Activated CD8-positive, alpha-beta memory T cell treated with anti-CD3 and anti-CD28 coated beads, Interleukin-2, amount 50 U/mL, for 24 hours (primary cell): ENCODE results near the gene CDIP1.

ENCODE experiments used
- DNase-seq: peaks from one replicate; pipeline ENCODE4 v3.0.0-alpha.2; 2020; ENCODE audit errors: extremely low read depth

The CDIP1 gene

GRCh38 chr16:4514606-4515005 is 24.0 kb downstream of the CDIP1 start:
- no peak for DNase-seq

- DNase-seq = no peak
Measured at GRCh38 chr16:4513881-4514280, 24.7 kb downstream of the CDIP1 start.

- DNase-seq = no peak
Measured at GRCh38 chr16:4513086-4513860, 25.3 kb downstream of the CDIP1 start.

GRCh38 chr16:4512473-4512872 is 26.1 kb downstream of the CDIP1 start:
- DNase-seq = no peak

- DNase-seq = no peak
Measured at GRCh38 chr16:4511441-4512082, 27.0 kb downstream of the CDIP1 start.

- DNase-seq = no peak
Measured at GRCh38 chr16:4510747-4511426, 27.7 kb downstream of the CDIP1 start.

GRCh38 chr16:4510131-4510530 is 28.4 kb downstream of the CDIP1 start:
- DNase-seq = no peak

- no peak for DNase-seq
Measured at GRCh38 chr16:4509420-4509819, 29.2 kb downstream of the CDIP1 start.

- DNase-seq = no peak
Measured at GRCh38 chr16:4508806-4509205, 29.8 kb downstream of the CDIP1 start.

GRCh38 chr16:4507588-4508345 is 30.8 kb downstream of the CDIP1 start:
- DNase-seq = no peak

GRCh38 chr16:4506450-4506849 is 32.1 kb downstream of the CDIP1 start:
- DNase-seq = no peak

GRCh38 chr16:4505356-4506147 is 33.0 kb downstream of the CDIP1 start:
- DNase-seq = peak; percentile 51

- DNase-seq = no peak
Measured at GRCh38 chr16:4501071-4501478, 37.5 kb downstream of the CDIP1 start.

GRCh38 chr16:4500272-4500671 is 38.3 kb downstream of the CDIP1 start:
- no peak for DNase-seq

GRCh38 chr16:4499196-4499555 is 39.4 kb downstream of the CDIP1 start:
- DNase-seq = no peak

- no peak for DNase-seq
Measured at GRCh38 chr16:4498546-4499195, 39.9 kb downstream of the CDIP1 start.

- DNase-seq = no peak
Measured at GRCh38 chr16:4496305-4496704, 42.3 kb downstream of the CDIP1 start.

GRCh38 chr16:4495766-4496165 is 42.8 kb downstream of the CDIP1 start:
- no peak for DNase-seq

GRCh38 chr16:4494746-4495490 is 43.7 kb downstream of the CDIP1 start:
- DNase-seq = no peak

- DNase-seq = no peak
Measured at GRCh38 chr16:4491898-4492297, 46.7 kb downstream of the CDIP1 start.
